HepG2 (cell line): ENCODE results near the gene MAGT1. TPM values are rescaled to one million over a fixed set of nuclear protein-coding genes. Genes with fewer than 3 reads are reported as not detected.

Source experiments
- JUND ChIP-seq: sonication (generic); formaldehyde crosslinking; IDR thresholded peaks from 2 replicates; pipeline ENCODE4 v1.8.0; 2022; ENCODE audit warnings: mild to moderate bottlenecking, missing genetic modification reagents
- PAF1 ChIP-seq: IDR thresholded peaks from 2 replicates; pipeline ENCODE4 v1.6.1; 2016; ENCODE audit warnings: missing genetic modification reagents, missing compliant biosample characterization
- RBM22 ChIP-seq: fragments of 200-400 bp; formaldehyde crosslinking; optimal IDR thresholded peaks from 2 replicates; pipeline ENCODE3; 2017; ENCODE audit warnings: mild to moderate bottlenecking, low read length, moderate library complexity
- RFXAP ChIP-seq: sonication (generic); formaldehyde crosslinking; IDR thresholded peaks from 2 replicates; pipeline ENCODE4 v1.4.0; 2020; ENCODE audit warnings: missing genetic modification reagents, borderline replicate concordance
- SOX13 ChIP-seq, 3 experiments: fragments of 450-650 bp in 1 of 3; sonication (generic) in 1 of 3; formaldehyde crosslinking in 1 of 3; IDR thresholded peaks in 2 of 3; conservative IDR thresholded peaks in 1 of 3; 2 replicates each; pipeline versions ENCODE4 v1.5.0 to v1.6.1; 2016 to 2020; ENCODE audit warnings: antibody characterized with exemption in 1 of 3, mild to moderate bottlenecking in 1 of 3, missing compliant biosample characterization in 1 of 3, missing genetic modification reagents in 1 of 3, moderate library complexity in 1 of 3
- SP1 ChIP-seq, 2 experiments: fragments of 450-650 bp in 1 of 2; sonication (generic) in 1 of 2; formaldehyde crosslinking in 1 of 2; IDR thresholded peaks; 2 replicates each; pipeline versions ENCODE4 v1.4.0 to v1.6.1; 2016 to 2020; ENCODE audit warnings: missing genetic modification reagents in 1 of 2
- SRF ChIP-seq: IDR thresholded peaks from 2 replicates; pipeline ENCODE4 v1.6.1; 2011; ENCODE audit warnings: mild to moderate bottlenecking, low read depth, low read length, moderate library complexity
- TCF7L2 ChIP-seq: IDR thresholded peaks from 2 replicates; pipeline ENCODE4 v1.6.1; 2011; ENCODE audit warnings: mild to moderate bottlenecking, low read depth, low read length, moderate library complexity
- THYN1 ChIP-seq: sonication (generic); formaldehyde crosslinking; IDR thresholded peaks from 2 replicates; pipeline ENCODE4 v1.8.1; 2023; ENCODE audit warnings: low read depth, mild to moderate bottlenecking, moderate library complexity, missing genetic modification reagents, borderline replicate concordance
- ZFX ChIP-seq: sonication (generic); formaldehyde crosslinking; IDR thresholded peaks from 2 replicates; pipeline ENCODE4 v1.4.0; 2020; ENCODE audit warnings: mild to moderate bottlenecking, low read depth, missing genetic modification reagents, moderate library complexity
- ZMYM4 ChIP-seq: sonication (generic); formaldehyde crosslinking; IDR thresholded peaks from 2 replicates; pipeline ENCODE4 v1.8.1; 2023; ENCODE audit warnings: mild to moderate bottlenecking, missing genetic modification reagents
- ZNF230 ChIP-seq: sonication (generic); formaldehyde crosslinking; IDR thresholded peaks from 2 replicates; pipeline ENCODE4 v1.4.0; 2020; ENCODE audit warnings: mild to moderate bottlenecking, missing genetic modification reagents
- ZNF3 ChIP-seq: IDR thresholded peaks from 2 replicates; pipeline ENCODE4 v1.7.0; 2017; ENCODE audit warnings: inconsistent platforms
- ZNF451 ChIP-seq: sonication (generic); formaldehyde crosslinking; IDR thresholded peaks from 2 replicates; pipeline ENCODE4 v1.5.0; 2020; ENCODE audit warnings: mild to moderate bottlenecking, missing genetic modification reagents
- polyA plus RNA-seq, 8 experiments: library from polyadenylated mRNA; depleted of rRNA in 3 of 8; stranded (reverse) in 7 of 8; unstranded in 1 of 8; fragments of >200 nt; fragmentation: Illumina TruSeq in 4 of 8; extraction: Trizol in 4 of 8; gene quantifications; 2 replicates each; pipeline versions ENCODE4 v1.2.1 to v1.2.3, GENCODE V29; 2011 to 2016; ENCODE audit warnings: low read depth in 4 of 8, missing spikeins in 1 of 8, mixed read lengths in 1 of 8; ENCODE audit not compliant: insufficient read depth in 1 of 8
- total RNA-seq, 5 experiments: library from RNA; depleted of rRNA; stranded (reverse); fragments of >200 nt; fragmentation: Illumina TruSeq; extraction: Trizol; gene quantifications; 2 replicates each; pipeline ENCODE4 v1.2.3, GENCODE V29; 2016; ENCODE audit warnings: low read depth in 1 of 5
- TF ChIP-seq, protein P1 (sequence below): sonication (generic); formaldehyde crosslinking; conservative IDR thresholded peaks from 2 replicates; pipeline ENCODE4 v1.4.0; 2020; ENCODE audit warnings: missing genetic modification reagents
- TF ChIP-seq, protein P2 (sequence below): sonication (generic); formaldehyde crosslinking; conservative IDR thresholded peaks from 2 replicates; pipeline ENCODE4 v1.4.0; 2020; ENCODE audit warnings: mild to moderate bottlenecking, missing genetic modification reagents, moderate library complexity
- TF ChIP-seq, protein P3 (sequence below): sonication (generic); formaldehyde crosslinking; IDR thresholded peaks from 2 replicates; pipeline ENCODE4 v1.4.0; 2020; ENCODE audit warnings: missing genetic modification reagents
- TF ChIP-seq, protein P4 (sequence below): sonication (generic); formaldehyde crosslinking; IDR thresholded peaks from 2 replicates; pipeline ENCODE4 v1.4.0; 2020; ENCODE audit warnings: mild to moderate bottlenecking, missing genetic modification reagents, borderline replicate concordance

Gene MAGT1
- total and polyA plus RNA-seq, 2 of the 13 experiments (the other 11 are each of a cell fraction or from before 2014, with no cell fraction given): 38.0 to 75.0 TPM

DNA sequence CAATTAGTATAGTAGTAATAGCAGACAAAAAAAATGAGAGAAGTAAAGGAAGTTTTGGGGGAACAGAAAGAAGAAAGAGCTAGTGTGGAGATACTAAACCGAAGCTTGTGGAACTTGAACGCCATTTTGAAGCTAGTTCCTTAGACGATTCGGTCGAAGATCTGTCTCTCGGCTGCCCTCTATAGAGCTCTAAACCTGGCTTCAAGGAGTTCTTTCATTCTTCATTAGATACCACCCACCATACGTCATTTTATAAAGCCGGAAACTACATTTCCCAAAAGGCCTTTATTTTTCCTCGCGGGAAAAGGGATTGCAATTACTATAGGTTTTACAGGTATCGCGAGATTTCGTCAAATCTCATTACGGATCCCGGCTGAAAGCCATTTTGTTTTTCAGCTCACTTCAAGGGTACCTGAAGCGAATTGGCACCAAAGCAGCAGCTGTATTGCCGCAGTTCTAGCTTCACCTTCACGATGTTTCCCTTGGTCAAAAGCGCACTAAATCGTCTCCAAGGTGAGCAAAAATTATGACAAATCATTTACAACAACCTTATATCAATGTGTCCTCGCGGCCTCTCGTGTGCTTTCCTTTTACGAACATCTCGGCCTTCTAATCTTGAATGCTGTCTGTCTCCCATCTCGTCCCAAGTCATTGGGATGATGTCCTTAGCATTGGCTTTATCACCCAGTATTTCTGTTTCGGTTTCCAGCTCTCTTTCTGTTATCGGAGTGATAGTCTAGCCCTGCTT, 4.0 kb upstream of the MAGT1 start, which contains the start of gene COX7B (continued):
- no peak for TF ChIP-seq RFXAP
- no peak for TF ChIP-seq SRF
- TF ChIP-seq RBM22: no peak
- TF ChIP-seq SP1 (IDR thresholded peaks at IDR 0.05): peak; percentile 72; the same call in 1 of the 2 replicates
- TF ChIP-seq SP1 (CRISPR knock-in tag; IDR thresholded peaks at IDR 0.05): no peak
- TF ChIP-seq ZNF230 (CRISPR knock-in tag): no peak
- no peak for TF ChIP-seq ZNF3
- TF ChIP-seq, protein P1, sequence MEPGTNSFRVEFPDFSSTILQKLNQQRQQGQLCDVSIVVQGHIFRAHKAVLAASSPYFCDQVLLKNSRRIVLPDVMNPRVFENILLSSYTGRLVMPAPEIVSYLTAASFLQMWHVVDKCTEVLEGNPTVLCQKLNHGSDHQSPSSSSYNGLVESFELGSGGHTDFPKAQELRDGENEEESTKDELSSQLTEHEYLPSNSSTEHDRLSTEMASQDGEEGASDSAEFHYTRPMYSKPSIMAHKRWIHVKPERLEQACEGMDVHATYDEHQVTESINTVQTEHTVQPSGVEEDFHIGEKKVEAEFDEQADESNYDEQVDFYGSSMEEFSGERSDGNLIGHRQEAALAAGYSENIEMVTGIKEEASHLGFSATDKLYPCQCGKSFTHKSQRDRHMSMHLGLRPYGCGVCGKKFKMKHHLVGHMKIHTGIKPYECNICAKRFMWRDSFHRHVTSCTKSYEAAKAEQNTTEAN (CRISPR knock-in tag): no peak
- TF ChIP-seq PAF1 (CRISPR knock-in tag): no peak
- no peak for TF ChIP-seq JUND (CRISPR knock-in tag)
- TF ChIP-seq ZNF451: no peak
- TF ChIP-seq, protein P2, sequence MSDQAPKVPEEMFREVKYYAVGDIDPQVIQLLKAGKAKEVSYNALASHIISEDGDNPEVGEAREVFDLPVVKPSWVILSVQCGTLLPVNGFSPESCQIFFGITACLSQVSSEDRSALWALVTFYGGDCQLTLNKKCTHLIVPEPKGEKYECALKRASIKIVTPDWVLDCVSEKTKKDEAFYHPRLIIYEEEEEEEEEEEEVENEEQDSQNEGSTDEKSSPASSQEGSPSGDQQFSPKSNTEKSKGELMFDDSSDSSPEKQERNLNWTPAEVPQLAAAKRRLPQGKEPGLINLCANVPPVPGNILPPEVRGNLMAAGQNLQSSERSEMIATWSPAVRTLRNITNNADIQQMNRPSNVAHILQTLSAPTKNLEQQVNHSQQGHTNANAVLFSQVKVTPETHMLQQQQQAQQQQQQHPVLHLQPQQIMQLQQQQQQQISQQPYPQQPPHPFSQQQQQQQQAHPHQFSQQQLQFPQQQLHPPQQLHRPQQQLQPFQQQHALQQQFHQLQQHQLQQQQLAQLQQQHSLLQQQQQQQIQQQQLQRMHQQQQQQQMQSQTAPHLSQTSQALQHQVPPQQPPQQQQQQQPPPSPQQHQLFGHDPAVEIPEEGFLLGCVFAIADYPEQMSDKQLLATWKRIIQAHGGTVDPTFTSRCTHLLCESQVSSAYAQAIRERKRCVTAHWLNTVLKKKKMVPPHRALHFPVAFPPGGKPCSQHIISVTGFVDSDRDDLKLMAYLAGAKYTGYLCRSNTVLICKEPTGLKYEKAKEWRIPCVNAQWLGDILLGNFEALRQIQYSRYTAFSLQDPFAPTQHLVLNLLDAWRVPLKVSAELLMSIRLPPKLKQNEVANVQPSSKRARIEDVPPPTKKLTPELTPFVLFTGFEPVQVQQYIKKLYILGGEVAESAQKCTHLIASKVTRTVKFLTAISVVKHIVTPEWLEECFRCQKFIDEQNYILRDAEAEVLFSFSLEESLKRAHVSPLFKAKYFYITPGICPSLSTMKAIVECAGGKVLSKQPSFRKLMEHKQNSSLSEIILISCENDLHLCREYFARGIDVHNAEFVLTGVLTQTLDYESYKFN (CRISPR knock-in tag): no peak
- TF ChIP-seq THYN1 (CRISPR knock-in tag): no peak
- TF ChIP-seq, protein P3, sequence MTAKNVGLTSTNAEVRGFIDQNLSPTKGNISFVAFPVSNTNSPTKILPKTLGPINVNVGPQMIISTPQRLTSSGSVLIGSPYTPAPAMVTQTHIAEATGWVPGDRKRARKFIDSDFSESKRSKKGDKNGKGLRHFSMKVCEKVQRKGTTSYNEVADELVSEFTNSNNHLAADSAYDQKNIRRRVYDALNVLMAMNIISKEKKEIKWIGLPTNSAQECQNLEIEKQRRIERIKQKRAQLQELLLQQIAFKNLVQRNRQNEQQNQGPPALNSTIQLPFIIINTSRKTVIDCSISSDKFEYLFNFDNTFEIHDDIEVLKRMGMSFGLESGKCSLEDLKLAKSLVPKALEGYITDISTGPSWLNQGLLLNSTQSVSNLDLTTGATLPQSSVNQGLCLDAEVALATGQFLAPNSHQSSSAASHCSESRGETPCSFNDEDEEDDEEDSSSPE (CRISPR knock-in tag): peak; percentile 80
- no peak for TF ChIP-seq SOX13 (IDR thresholded peaks at IDR 0.05)
- TF ChIP-seq SOX13 (CRISPR knock-in tag; conservative IDR thresholded peaks at IDR 0.05 in 1 of 2, IDR thresholded peaks at IDR 0.05 in 1 of 2): no peak
- peak; percentile 57; the same call in 1 of the 2 replicates for TF ChIP-seq ZFX (CRISPR knock-in tag)
- peak; percentile 55 for TF ChIP-seq ZMYM4 (CRISPR knock-in tag)
- TF ChIP-seq, protein P4, sequence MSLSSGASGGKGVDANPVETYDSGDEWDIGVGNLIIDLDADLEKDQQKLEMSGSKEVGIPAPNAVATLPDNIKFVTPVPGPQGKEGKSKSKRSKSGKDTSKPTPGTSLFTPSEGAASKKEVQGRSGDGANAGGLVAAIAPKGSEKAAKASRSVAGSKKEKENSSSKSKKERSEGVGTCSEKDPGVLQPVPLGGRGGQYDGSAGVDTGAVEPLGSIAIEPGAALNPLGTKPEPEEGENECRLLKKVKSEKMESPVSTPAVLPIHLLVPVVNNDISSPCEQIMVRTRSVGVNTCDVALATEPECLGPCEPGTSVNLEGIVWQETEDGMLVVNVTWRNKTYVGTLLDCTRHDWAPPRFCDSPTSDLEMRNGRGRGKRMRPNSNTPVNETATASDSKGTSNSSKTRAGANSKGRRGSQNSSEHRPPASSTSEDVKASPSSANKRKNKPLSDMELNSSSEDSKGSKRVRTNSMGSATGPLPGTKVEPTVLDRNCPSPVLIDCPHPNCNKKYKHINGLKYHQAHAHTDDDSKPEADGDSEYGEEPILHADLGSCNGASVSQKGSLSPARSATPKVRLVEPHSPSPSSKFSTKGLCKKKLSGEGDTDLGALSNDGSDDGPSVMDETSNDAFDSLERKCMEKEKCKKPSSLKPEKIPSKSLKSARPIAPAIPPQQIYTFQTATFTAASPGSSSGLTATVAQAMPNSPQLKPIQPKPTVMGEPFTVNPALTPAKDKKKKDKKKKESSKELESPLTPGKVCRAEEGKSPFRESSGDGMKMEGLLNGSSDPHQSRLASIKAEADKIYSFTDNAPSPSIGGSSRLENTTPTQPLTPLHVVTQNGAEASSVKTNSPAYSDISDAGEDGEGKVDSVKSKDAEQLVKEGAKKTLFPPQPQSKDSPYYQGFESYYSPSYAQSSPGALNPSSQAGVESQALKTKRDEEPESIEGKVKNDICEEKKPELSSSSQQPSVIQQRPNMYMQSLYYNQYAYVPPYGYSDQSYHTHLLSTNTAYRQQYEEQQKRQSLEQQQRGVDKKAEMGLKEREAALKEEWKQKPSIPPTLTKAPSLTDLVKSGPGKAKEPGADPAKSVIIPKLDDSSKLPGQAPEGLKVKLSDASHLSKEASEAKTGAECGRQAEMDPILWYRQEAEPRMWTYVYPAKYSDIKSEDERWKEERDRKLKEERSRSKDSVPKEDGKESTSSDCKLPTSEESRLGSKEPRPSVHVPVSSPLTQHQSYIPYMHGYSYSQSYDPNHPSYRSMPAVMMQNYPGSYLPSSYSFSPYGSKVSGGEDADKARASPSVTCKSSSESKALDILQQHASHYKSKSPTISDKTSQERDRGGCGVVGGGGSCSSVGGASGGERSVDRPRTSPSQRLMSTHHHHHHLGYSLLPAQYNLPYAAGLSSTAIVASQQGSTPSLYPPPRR (CRISPR knock-in tag): no peak
- no peak for TF ChIP-seq TCF7L2
